Ishikawa (cell line): Measurements from ENCODE around the gene MC3R.

ENCODE experiments used
- CEBPB ChIP-seq: IDR thresholded peaks from 2 replicates; pipeline ENCODE4 v1.6.1; 2012
- CREB1 ChIP-seq: IDR thresholded peaks from 2 replicates; pipeline ENCODE4 v1.6.1; 2012; ENCODE audit warnings: low read depth
- EGR1 ChIP-seq: IDR thresholded peaks from 2 replicates; pipeline ENCODE4 v1.6.1; 2012
- EP300 ChIP-seq: IDR thresholded peaks from 2 replicates; pipeline ENCODE4 v1.6.1; 2012; ENCODE audit warnings: borderline replicate concordance
- FOXM1 ChIP-seq: IDR thresholded peaks from 2 replicates; pipeline ENCODE4 v1.6.1; 2012; ENCODE audit warnings: low read depth, borderline replicate concordance
- MAX ChIP-seq: IDR thresholded peaks from 2 replicates; pipeline ENCODE4 v1.6.1; 2012
- NFIC ChIP-seq: IDR thresholded peaks from 2 replicates; pipeline ENCODE4 v1.6.1; 2012
- RAD21 ChIP-seq: IDR thresholded peaks from 2 replicates; pipeline ENCODE4 v1.6.1; 2012; ENCODE audit warnings: low read depth
- REST ChIP-seq: IDR thresholded peaks from 2 replicates; pipeline ENCODE4 v1.6.1; 2012; ENCODE audit warnings: low read depth, mild to moderate bottlenecking
- TAF1 ChIP-seq: IDR thresholded peaks from 2 replicates; pipeline ENCODE4 v1.6.1; 2012; ENCODE audit warnings: low read depth, mild to moderate bottlenecking
- TCF12 ChIP-seq: IDR thresholded peaks from 2 replicates; pipeline ENCODE4 v1.6.1; 2012; ENCODE audit warnings: low read depth
- TEAD4 ChIP-seq: IDR thresholded peaks from 2 replicates; pipeline ENCODE4 v1.6.1; 2012
- USF1 ChIP-seq: IDR thresholded peaks from 2 replicates; pipeline ENCODE4 v1.6.1; 2012
- YY1 ChIP-seq: IDR thresholded peaks from 2 replicates; pipeline ENCODE4 v1.6.1; 2012; ENCODE audit warnings: low read depth
- ZBTB7A ChIP-seq: IDR thresholded peaks from 2 replicates; pipeline ENCODE4 v1.6.1; 2012; ENCODE audit warnings: low read depth

The MC3R gene

GRCh38 chr20:56247954-56248782 is at the start of gene MC3R:
Gene MC3R, plus strand, starts transcription at chr20:56248732. Its CDS starts 112 bp downstream, at chr20:56248844.
- TF ChIP-seq USF1 (no peak), NFIC (no peak), TAF1 (no peak), RAD21 (peak; percentile 62), EGR1 (no peak)

- TF ChIP-seq YY1 (no peak), TEAD4 (no peak), FOXM1 (no peak), RAD21 (no peak), EGR1 (no peak), NFIC (no peak), EP300 (no peak), CEBPB (no peak), MAX (no peak), ZBTB7A (no peak), TAF1 (no peak), REST (no peak)
Observed at GRCh38 chr20:56200456-56200855, 48.1 kb upstream of the MC3R start.

GRCh38 chr20:56202493-56203077 is 45.9 kb upstream of the MC3R start:
- no peak for TF ChIP-seq TCF12
- TF ChIP-seq CEBPB = no peak
- no peak for TF ChIP-seq FOXM1
- TF ChIP-seq ZBTB7A = no peak
- no peak for TF ChIP-seq YY1
- no peak for TF ChIP-seq MAX
- TF ChIP-seq USF1 = no peak
- no peak for TF ChIP-seq CREB1
- TF ChIP-seq REST = no peak
- TF ChIP-seq RAD21 = no peak
- TF ChIP-seq EGR1 = no peak
- no peak for TF ChIP-seq NFIC

- TF ChIP-seq NFIC (no peak), MAX (no peak), USF1 (no peak), YY1 (no peak), EP300 (no peak), RAD21 (no peak), ZBTB7A (no peak)
Observed at GRCh38 chr20:56204206-56204605, 44.3 kb upstream of the MC3R start.

GRCh38 chr20:56205346-56205745 is 43.2 kb upstream of the MC3R start:
- TF ChIP-seq YY1 (no peak), CEBPB (no peak), MAX (no peak), EGR1 (no peak), RAD21 (no peak), USF1 (no peak)
